ENCODE measurements around the gene POPDC2. TPM values are rescaled to one million over a fixed set of nuclear protein-coding genes. Genes with fewer than 3 reads are reported as not detected.

POPDC2 gene
- total RNA-seq, 2 experiments from 2014 or later, result 1.3 to 2.1 TPM

DNA sequence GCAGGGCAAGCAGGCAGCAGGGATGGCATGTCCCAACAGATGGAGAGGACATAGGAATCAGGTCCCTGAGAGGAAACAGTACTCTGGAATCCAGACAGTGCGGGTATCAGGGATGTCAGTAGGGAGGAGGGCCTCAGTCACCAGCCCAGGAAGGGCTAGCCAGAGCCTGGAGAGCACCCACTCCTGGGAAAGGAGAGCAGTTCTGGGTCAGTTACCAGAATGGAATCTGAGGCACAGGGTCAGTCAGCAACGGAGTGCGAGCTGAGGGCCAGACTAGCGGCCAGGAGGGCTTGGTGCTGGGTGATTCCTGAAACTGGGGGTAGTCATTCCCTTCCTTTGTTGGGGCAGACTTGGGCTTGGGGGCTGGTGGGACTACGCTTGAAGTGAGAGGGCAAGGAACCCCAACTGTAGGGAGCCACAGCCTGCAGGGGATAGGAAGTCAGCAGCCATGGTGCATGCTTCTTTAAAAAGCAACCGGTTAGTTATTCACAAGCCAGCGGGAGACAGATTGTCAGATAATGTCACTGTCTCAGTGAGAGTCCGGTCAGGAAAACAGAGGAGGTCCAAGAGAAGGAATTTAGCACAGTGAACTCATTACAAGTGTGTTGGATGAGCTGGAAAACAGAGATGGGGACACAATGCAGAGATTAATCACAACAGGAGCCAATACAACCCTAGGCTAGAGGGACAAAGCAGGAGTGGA lies 34.8 kb downstream of the POPDC2 start:
- intact Hi-C loops (cut with micrococcal nuclease), result no loop called here
- CTCF ChIA-PET, result no interaction called here
- POLR2A ChIA-PET, result no interaction called here
- no peaks in the 10 kb centered on the region for H3K9me3 Mint-ChIP-seq
- H3K27ac Mint-ChIP-seq, result no peak overlapping the region
- H3K36me3 Mint-ChIP-seq (ENCODE audit: low read depth), result no peaks in the 10 kb centered on the region
- no peak for DNase-seq
- H3K4me1 Mint-ChIP-seq (ENCODE audit: low read depth), result peaks cover 25% of the 10 kb centered on the region
- H3K27me3 Mint-ChIP-seq, result peaks cover 14% of the 10 kb centered on the region
- TF ChIP-seq, protein P1, sequence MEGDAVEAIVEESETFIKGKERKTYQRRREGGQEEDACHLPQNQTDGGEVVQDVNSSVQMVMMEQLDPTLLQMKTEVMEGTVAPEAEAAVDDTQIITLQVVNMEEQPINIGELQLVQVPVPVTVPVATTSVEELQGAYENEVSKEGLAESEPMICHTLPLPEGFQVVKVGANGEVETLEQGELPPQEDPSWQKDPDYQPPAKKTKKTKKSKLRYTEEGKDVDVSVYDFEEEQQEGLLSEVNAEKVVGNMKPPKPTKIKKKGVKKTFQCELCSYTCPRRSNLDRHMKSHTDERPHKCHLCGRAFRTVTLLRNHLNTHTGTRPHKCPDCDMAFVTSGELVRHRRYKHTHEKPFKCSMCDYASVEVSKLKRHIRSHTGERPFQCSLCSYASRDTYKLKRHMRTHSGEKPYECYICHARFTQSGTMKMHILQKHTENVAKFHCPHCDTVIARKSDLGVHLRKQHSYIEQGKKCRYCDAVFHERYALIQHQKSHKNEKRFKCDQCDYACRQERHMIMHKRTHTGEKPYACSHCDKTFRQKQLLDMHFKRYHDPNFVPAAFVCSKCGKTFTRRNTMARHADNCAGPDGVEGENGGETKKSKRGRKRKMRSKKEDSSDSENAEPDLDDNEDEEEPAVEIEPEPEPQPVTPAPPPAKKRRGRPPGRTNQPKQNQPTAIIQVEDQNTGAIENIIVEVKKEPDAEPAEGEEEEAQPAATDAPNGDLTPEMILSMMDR (IDR thresholded peaks at IDR 0.05), result no peak
- no peak for ATAC-seq
- H3K4me3 Mint-ChIP-seq, result no peak overlapping the region

DNA sequence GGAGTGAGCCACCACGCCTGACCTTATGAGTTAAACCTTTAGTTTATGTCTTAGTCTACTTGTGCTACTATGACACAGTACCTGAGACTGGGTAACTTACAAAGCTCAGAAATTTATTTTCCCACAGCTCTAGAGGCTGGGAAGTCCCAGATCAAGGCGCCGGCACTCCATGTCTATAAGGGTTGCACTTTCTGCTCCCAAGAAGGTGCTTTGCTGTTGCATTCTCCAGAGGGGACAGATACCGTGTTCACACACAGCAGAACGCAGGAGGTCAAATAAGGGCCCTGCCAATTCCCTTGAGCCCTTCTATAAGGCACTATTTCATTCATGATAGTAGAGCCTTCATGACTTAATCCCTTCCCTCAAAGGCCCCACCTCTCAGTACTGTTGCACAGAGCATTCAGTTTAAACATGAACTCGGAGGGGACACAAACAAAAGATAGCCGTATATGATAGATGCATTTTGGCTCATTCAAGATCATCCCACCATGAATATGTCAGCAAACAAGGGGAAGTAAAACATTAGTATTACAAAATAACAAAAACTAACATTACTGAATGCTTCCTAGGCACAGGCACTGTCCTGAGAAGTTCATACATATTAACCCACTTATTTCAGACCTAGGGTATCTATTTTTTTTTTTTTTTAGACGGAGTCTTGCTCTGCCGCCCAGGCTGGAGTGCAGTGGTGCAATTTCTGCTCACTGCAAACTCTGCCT lies 36.2 kb downstream of the POPDC2 start:
- H3K4me3 Mint-ChIP-seq, result no peak overlapping the region
- H3K9me3 Mint-ChIP-seq, result no peaks in the 10 kb centered on the region
- peaks cover 25% of the 10 kb centered on the region for H3K4me1 Mint-ChIP-seq (ENCODE audit: low read depth)
- ChIA-PET POLR2A (no interaction called here), CTCF (no interaction called here)
- H3K27me3 Mint-ChIP-seq, result peaks cover 13% of the 10 kb centered on the region
- no peaks in the 10 kb centered on the region for H3K36me3 Mint-ChIP-seq (ENCODE audit: low read depth)
- TF ChIP-seq, protein P1 (IDR thresholded peaks at IDR 0.05), result no peak
- DNase-seq, result no peak
- intact Hi-C loops (cut with micrococcal nuclease), result no loop called here
- no peak overlapping the region for H3K27ac Mint-ChIP-seq
- no peak for ATAC-seq

DNA sequence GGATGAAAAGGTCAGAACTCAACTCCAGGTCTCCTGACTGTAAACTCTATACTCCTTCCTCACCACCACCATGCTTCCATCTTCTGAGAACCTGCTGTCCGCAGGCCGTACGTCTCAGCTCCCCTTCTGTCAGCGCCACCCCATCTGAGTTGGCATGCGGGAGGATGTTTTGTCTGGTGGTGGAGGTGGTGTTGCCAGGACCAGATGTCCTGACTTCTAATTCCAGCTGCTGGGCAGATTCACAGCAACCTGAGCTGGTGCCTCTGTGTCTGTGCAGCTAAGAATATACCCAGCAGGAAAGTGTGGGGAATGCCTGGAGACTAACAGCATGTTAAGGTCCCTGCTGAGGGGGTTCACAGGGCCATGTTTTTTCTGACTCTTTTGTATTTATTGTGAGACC lies 39.5 kb downstream of the POPDC2 start:
- H3K9me3 Mint-ChIP-seq, result no peaks in the 10 kb centered on the region
- ChIA-PET CTCF (interaction anchor here (1.3 kb wide), 1 partner anchor 69 kb away, joined by 3 read pairs; no protein-coding TSS in a partner anchor), POLR2A (interaction anchor here (0.6 kb wide), 1 partner anchor 302 kb away, joined by 5 read pairs; no protein-coding TSS in a partner anchor)
- no peak overlapping the region for H3K27ac Mint-ChIP-seq
- H3K4me1 Mint-ChIP-seq (ENCODE audit: low read depth), result no peaks in the 10 kb centered on the region
- H3K27me3 Mint-ChIP-seq, result peaks cover 6% of the 10 kb centered on the region
- DNase-seq (no peak), ATAC-seq (no peak)
- intact Hi-C loops (cut with micrococcal nuclease), result no loop called here
- no peaks in the 10 kb centered on the region for H3K36me3 Mint-ChIP-seq (ENCODE audit: low read depth)
- H3K4me3 Mint-ChIP-seq, result no peak overlapping the region
- TF ChIP-seq, protein P1 (IDR thresholded peaks at IDR 0.05), result no peak

DNA sequence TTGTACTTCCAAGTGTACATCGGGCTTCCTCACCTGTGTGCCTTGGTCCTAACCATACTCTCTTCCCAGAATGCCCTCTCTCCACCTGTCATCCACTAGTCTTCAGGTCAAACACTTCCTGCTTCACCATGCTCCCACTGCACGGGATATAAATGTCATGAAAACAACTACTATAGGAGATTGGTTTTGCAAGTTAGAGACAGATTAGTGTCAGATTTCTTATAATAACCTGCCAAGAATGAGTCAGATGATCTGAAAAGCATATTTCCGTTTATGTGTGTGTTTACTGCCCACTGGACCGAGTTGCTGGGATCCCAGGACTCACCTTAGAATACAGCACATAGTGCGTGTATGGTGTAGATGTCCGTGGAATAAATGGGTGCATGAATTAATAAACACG lies 41.3 kb downstream of the POPDC2 start:
- ATAC-seq (no peak), DNase-seq (no peak)
- H3K9me3 Mint-ChIP-seq, result no peaks in the 10 kb centered on the region
- intact Hi-C loops (cut with micrococcal nuclease), result no loop called here
- CTCF ChIA-PET, result no interaction called here
- peaks cover 4% of the 10 kb centered on the region for H3K27me3 Mint-ChIP-seq
- TF ChIP-seq, protein P1 (IDR thresholded peaks at IDR 0.05), result no peak
- no peak overlapping the region for H3K27ac Mint-ChIP-seq
- no peaks in the 10 kb centered on the region for H3K36me3 Mint-ChIP-seq (ENCODE audit: low read depth)
- no peaks in the 10 kb centered on the region for H3K4me1 Mint-ChIP-seq (ENCODE audit: low read depth)
- POLR2A ChIA-PET, result no interaction called here
- H3K4me3 Mint-ChIP-seq, result no peak overlapping the region

DNA sequence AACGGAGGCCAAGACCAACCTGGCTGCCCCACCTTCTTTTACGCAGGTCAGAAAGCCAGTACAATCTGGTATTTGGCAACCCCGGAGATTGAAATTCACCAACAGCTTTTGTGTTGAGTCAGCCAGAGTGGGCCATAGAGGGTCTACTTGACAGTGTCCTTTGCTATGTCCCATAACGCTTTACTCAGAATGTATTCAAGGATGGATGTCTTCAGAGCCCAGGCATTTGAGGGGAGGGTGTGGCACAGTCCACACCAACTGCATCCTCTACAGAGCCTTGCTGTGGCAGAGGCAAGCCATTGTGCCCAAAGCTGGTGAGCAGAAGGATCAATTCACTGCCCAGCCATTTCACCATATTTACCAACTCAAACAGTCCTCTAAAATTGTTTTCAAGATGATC lies 44.3 kb downstream of the POPDC2 start:
- DNase-seq (no peak), ATAC-seq (no peak)
- TF ChIP-seq, protein P1 (IDR thresholded peaks at IDR 0.05), result no peak
- H3K27ac Mint-ChIP-seq, result no peak overlapping the region
- no peak overlapping the region for H3K4me3 Mint-ChIP-seq
- POLR2A ChIA-PET, result no interaction called here
- CTCF ChIA-PET, result no interaction called here
- H3K36me3 Mint-ChIP-seq (ENCODE audit: low read depth), result no peaks in the 10 kb centered on the region
- no peaks in the 10 kb centered on the region for H3K4me1 Mint-ChIP-seq (ENCODE audit: low read depth)
- no peaks in the 10 kb centered on the region for H3K9me3 Mint-ChIP-seq
- intact Hi-C loops (cut with micrococcal nuclease), result no loop called here
- peaks cover 11% of the 10 kb centered on the region for H3K27me3 Mint-ChIP-seq
